Activated T-cell treated with anti-CD3 and anti-CD28 coated beads for 24 hours (primary cell): ENCODE measurements around the gene OR10A2.
"Not testable (repeated sequence)": the region's sequence is repeated elsewhere in the genome, so short reads cannot be mapped to it uniquely, and the experiment has no call there.

Source experiments
- DNase-seq: peaks from one replicate; pipeline ENCODE4 v3.0.0-alpha.2; 2020; ENCODE audit warnings: low read depth

OR10A2 gene

GRCh38 chr11:6887711-6888110 is 24.9 kb downstream of the OR10A2 start:
- DNase-seq = not testable (repeated sequence)

GRCh38 chr11:6888830-6889229 is 26.0 kb downstream of the OR10A2 start:
- no peak for DNase-seq

- no peak for DNase-seq
Observed at GRCh38 chr11:6889835-6890234, 27.0 kb downstream of the OR10A2 start.

- no peak for DNase-seq
Observed at GRCh38 chr11:6892400-6892799, 29.5 kb downstream of the OR10A2 start, which contains the start of gene OR2D2. Gene OR2D2 (minus strand): TSS chr11:6892500. CDS start chr11:6892500, 0 bp downstream.

GRCh38 chr11:6894097-6894496 is 31.2 kb downstream of the OR10A2 start:
- no peak for DNase-seq

DNA sequence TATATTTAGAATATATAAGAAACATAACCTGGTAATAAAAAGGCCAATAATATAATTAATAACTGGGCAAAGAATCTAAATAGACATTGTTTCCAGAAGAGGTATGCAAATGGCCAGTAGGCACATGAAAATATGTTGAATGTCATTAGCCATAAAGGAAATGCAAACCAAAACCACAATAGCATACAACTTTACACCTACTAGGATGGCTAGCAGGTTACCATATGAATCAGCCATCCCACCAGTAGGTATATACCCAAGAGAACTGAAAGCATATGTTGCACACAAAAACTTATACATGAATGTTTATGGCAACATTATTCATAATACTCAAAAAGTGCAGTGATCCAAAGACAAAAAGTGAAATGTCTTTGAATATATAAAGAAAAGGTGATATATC is 32.2 kb downstream of the OR10A2 start:
- DNase-seq = no peak

GRCh38 chr11:6898911-6899310 is 36.1 kb downstream of the OR10A2 start:
- no peak for DNase-seq

GRCh38 chr11:6900327-6900999 is 37.6 kb downstream of the OR10A2 start:
- no peak for DNase-seq

- DNase-seq = not testable (repeated sequence)
Observed at GRCh38 chr11:6904804-6905203, 41.9 kb downstream of the OR10A2 start.

- no peak for DNase-seq
Observed at GRCh38 chr11:6911378-6911777, 48.5 kb downstream of the OR10A2 start.

DNA sequence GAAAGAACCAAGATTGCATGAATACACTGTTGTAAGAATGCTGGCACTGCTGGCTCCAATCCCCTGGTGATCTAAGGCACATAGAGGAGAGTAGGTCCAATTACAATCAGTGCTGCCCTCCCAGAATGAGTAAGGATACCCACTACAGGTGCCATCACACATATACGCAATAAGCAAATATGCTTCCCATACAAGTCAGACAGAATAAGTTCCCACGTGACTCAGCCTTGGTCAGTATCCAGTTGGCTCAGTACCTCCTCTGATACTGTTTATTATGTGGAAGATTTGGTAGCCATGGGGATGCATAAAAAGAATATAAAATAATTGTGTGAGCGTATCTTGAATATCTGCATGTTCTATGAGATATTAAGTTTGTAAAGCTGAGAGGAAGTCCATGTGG is 49.1 kb downstream of the OR10A2 start:
- DNase-seq = no peak

DNA sequence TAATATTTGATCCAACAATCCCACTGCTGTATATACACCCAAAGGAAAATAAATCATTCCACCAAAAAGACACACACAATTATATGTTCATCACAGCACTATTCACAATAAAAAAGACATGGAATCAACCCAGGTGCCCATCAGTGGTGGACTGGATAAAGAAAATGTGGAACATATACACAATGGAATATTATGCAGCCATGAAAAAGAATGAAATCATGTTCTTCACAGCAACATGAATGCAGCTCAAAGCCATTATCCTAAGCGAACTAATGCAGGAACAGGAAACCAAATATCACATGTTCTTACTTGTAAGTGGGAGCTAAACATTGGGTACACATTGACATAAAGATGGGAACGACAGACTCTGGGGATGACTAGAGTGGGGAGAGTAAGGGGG is 56.8 kb downstream of the OR10A2 start:
- no peak for DNase-seq

GRCh38 chr11:6920702-6921101 is 57.8 kb downstream of the OR10A2 start, which contains the start of gene OR2D3:
Gene OR2D3 (plus strand): TSS chr11:6921002. CDS start chr11:6921002, 0 bp downstream.
- DNase-seq = no peak
